ENCODE measurements around the gene RRP12. TPM values are rescaled to one million over a fixed set of nuclear protein-coding genes. Genes with fewer than 3 reads are reported as not detected.

The RRP12 gene
- total and polyA plus RNA-seq, 2 experiments from 2014 or later, result 17.6 to 17.7 TPM

GRCh38 chr10:97445357-97445721 is 44.2 kb upstream of the RRP12 start:
- TF ChIP-seq EZH2phosphoT487 (IDR thresholded peaks at IDR 0.05; ENCODE audit: insufficient read depth, low read depth) (no peak), EZH2 (IDR thresholded peaks at IDR 0.05; ENCODE audit: insufficient read depth, poor library complexity, severe bottlenecking) (no peak)
- H3K9me2 ChIP-seq (ENCODE audit: insufficient read depth), result no peaks in the 10 kb centered on the region
- DNase-seq, result no peak
- H3K9me3 ChIP-seq (ENCODE audit: low read depth), result no peaks in the 10 kb centered on the region
- in situ Hi-C loops (cut with MboI), result no loop called here
- peak overlapping the region; percentile 85 for H3K4me3 ChIP-seq
- H3K27ac ChIP-seq, result peak overlapping the region; percentile 34
- 4% methylated on average over 13 of the region's 13 CpGs for WGBS, 2 experiments (ENCODE audit: low coverage in 1 of 2, low lambda C conversion rate in 2 of 2, missing lambda C conversion rate in 2 of 2)
- no peaks in the 10 kb centered on the region for H4K20me1 ChIP-seq (ENCODE audit: insufficient read depth)
- peak overlapping the region; percentile 83 for H3K4me2 ChIP-seq (ENCODE audit: unreplicated experiment)
- H3K79me2 ChIP-seq (ENCODE audit: insufficient read depth), result peaks cover 75% of the 10 kb centered on the region
- peaks cover 3% of the 10 kb centered on the region; the same call in 1 of the 2 replicates for H3K36me3 ChIP-seq (ENCODE audit: low read depth)
- peak overlapping the region; percentile 89 for H2AFZ ChIP-seq
- H3K9ac ChIP-seq, result peak overlapping the region; percentile 87
- H3K4me1 ChIP-seq (ENCODE audit: insufficient read depth), result peaks cover 25% of the 10 kb centered on the region
- peaks cover 4% of the 10 kb centered on the region; the same call in 1 of the 2 replicates for H3F3A ChIP-seq (ENCODE audit: insufficient read depth)
- H3K27me3 ChIP-seq (replicated peaks; ENCODE audit: insufficient read depth), result no peaks in the 10 kb centered on the region

- peak overlapping the region; percentile 87; the same call in 1 of the 2 replicates for H3K9ac ChIP-seq
- no peak overlapping the region for H3K4me2 ChIP-seq (ENCODE audit: unreplicated experiment)
- H3K79me2 ChIP-seq (ENCODE audit: insufficient read depth), result peaks cover 65% of the 10 kb centered on the region
Measured at GRCh38 chr10:97444212-97444611, 43.1 kb upstream of the RRP12 start.

GRCh38 chr10:97442277-97442676 is 41.1 kb upstream of the RRP12 start:
- in situ Hi-C loops (cut with MboI), result no loop called here
- H3K27me3 ChIP-seq (replicated peaks; ENCODE audit: insufficient read depth), result no peaks in the 10 kb centered on the region
- H3K9me3 ChIP-seq (ENCODE audit: low read depth), result no peaks in the 10 kb centered on the region
- no peak overlapping the region for H3K4me3 ChIP-seq
- H4K20me1 ChIP-seq (ENCODE audit: insufficient read depth), result no peaks in the 10 kb centered on the region
- H3K9me2 ChIP-seq (ENCODE audit: insufficient read depth), result no peaks in the 10 kb centered on the region
- peaks cover 14% of the 10 kb centered on the region for H3K4me1 ChIP-seq (ENCODE audit: insufficient read depth)
- no peak for TF ChIP-seq EZH2 (IDR thresholded peaks at IDR 0.05; ENCODE audit: insufficient read depth, poor library complexity, severe bottlenecking)
- H3K27ac ChIP-seq, result no peak overlapping the region
- no peak overlapping the region for H3K9ac ChIP-seq
- WGBS, 2 experiments (ENCODE audit: low coverage in 1 of 2, low lambda C conversion rate in 2 of 2, missing lambda C conversion rate in 2 of 2), result 56 to 60% methylated on average over 1 of the region's 1 CpG
- H3K79me2 ChIP-seq (ENCODE audit: insufficient read depth), result peaks cover 46% of the 10 kb centered on the region
- H3K36me3 ChIP-seq (ENCODE audit: low read depth), result peaks cover 6% of the 10 kb centered on the region; the same call in 1 of the 2 replicates
- no peak overlapping the region for H3K4me2 ChIP-seq (ENCODE audit: unreplicated experiment)
- no peak for DNase-seq
- no peaks in the 10 kb centered on the region for H3F3A ChIP-seq (ENCODE audit: insufficient read depth)
- H2AFZ ChIP-seq, result no peak overlapping the region

More at GRCh38 chr10:97444212-97444611, 43.1 kb upstream of the RRP12 start:
- H3K4me3 ChIP-seq, result peak overlapping the region; percentile 85; the same call in 1 of the 2 replicates
- no peaks in the 10 kb centered on the region for H3K9me3 ChIP-seq (ENCODE audit: low read depth)
- no peaks in the 10 kb centered on the region for H3K9me2 ChIP-seq (ENCODE audit: insufficient read depth)
- peaks cover 3% of the 10 kb centered on the region; the same call in 1 of the 2 replicates for H3K36me3 ChIP-seq (ENCODE audit: low read depth)
- no peaks in the 10 kb centered on the region for H3K27me3 ChIP-seq (replicated peaks; ENCODE audit: insufficient read depth)
- in situ Hi-C loops (cut with MboI), result no loop called here
- 96% methylated on average over 1 of the region's 1 CpG for WGBS, 2 experiments (ENCODE audit: low coverage in 1 of 2, low lambda C conversion rate in 2 of 2, missing lambda C conversion rate in 2 of 2)
- peaks cover 4% of the 10 kb centered on the region; the same call in 1 of the 2 replicates for H3F3A ChIP-seq (ENCODE audit: insufficient read depth)
- no peak overlapping the region for H2AFZ ChIP-seq
- no peak for DNase-seq
- TF ChIP-seq EZH2 (IDR thresholded peaks at IDR 0.05; ENCODE audit: insufficient read depth, poor library complexity, severe bottlenecking) (no peak), EZH2phosphoT487 (IDR thresholded peaks at IDR 0.05; ENCODE audit: insufficient read depth, low read depth) (no peak)
- H4K20me1 ChIP-seq (ENCODE audit: insufficient read depth), result no peaks in the 10 kb centered on the region
- no peak overlapping the region for H3K27ac ChIP-seq
- H3K4me1 ChIP-seq (ENCODE audit: insufficient read depth), result peaks cover 25% of the 10 kb centered on the region

- H3K9me3 ChIP-seq (ENCODE audit: low read depth), result no peaks in the 10 kb centered on the region
- peaks cover 19% of the 10 kb centered on the region for H3K79me2 ChIP-seq (ENCODE audit: insufficient read depth)
- 84 to 85% methylated on average over 6 of the region's 6 CpGs for WGBS, 2 experiments (ENCODE audit: low coverage in 1 of 2, low lambda C conversion rate in 2 of 2, missing lambda C conversion rate in 2 of 2)
- no peaks in the 10 kb centered on the region for H3K27me3 ChIP-seq (replicated peaks; ENCODE audit: insufficient read depth)
- no peak overlapping the region for H3K27ac ChIP-seq
- peaks cover 42% of the 10 kb centered on the region for H3F3A ChIP-seq (ENCODE audit: insufficient read depth)
- H3K9ac ChIP-seq, result no peak overlapping the region
- H3K4me1 ChIP-seq (ENCODE audit: insufficient read depth), result no peaks in the 10 kb centered on the region
- no peaks in the 10 kb centered on the region for H3K9me2 ChIP-seq (ENCODE audit: insufficient read depth)
- no peak overlapping the region for H3K4me2 ChIP-seq (ENCODE audit: unreplicated experiment)
- no peak for DNase-seq
- H2AFZ ChIP-seq, result no peak overlapping the region
- no peaks in the 10 kb centered on the region for H4K20me1 ChIP-seq (ENCODE audit: insufficient read depth)
- peaks cover 33% of the 10 kb centered on the region for H3K36me3 ChIP-seq (ENCODE audit: low read depth)
- TF ChIP-seq EZH2phosphoT487 (IDR thresholded peaks at IDR 0.05; ENCODE audit: insufficient read depth, low read depth) (no peak), EZH2 (IDR thresholded peaks at IDR 0.05; ENCODE audit: insufficient read depth, poor library complexity, severe bottlenecking) (no peak)
- in situ Hi-C loops (cut with MboI), result no loop called here
- H3K4me3 ChIP-seq, result no peak overlapping the region
Measured at GRCh38 chr10:97435211-97435610, 34.1 kb upstream of the RRP12 start.

All from GM23248 (cell line).